K562 (cell line): ENCODE data around the gene NOX5.
A peak's percentile ranks its signal among the peaks of the same experiment; 100 is the strongest.

Experiments used
- BDP1 ChIP-seq: IDR thresholded peaks from 3 replicates; pipeline ENCODE4 v1.6.1; 2011; ENCODE audit not compliant: insufficient read length, insufficient read depth
- CTCF ChIP-seq, 3 experiments: IDR thresholded peaks in 2 of 3; conservative IDR thresholded peaks in 1 of 3; 2 replicates each; pipeline ENCODE4 v1.5.1; 2011 to 2012; ENCODE audit warnings: low read length in 3 of 3, mild to moderate bottlenecking in 3 of 3, control low read depth in 2 of 3, improper control_type of control experiment in 1 of 3, inconsistent platforms in 1 of 3, low read depth in 1 of 3, mixed read lengths in 1 of 3, moderate library complexity in 1 of 3; ENCODE audit not compliant: insufficient read depth in 2 of 3
- ETS1 ChIP-seq: conservative IDR thresholded peaks from 2 replicates; pipeline ENCODE4 v1.6.1; 2011; ENCODE audit warnings: low read depth, mild to moderate bottlenecking, low read length; ENCODE audit not compliant: control insufficient read depth
- FOXA3 ChIP-seq, 2 experiments: fragments of 450-650 bp in 1 of 2; sonication (generic) in 1 of 2; formaldehyde crosslinking; IDR thresholded peaks in 1 of 2; conservative IDR thresholded peaks in 1 of 2; 2 replicates each; pipeline versions ENCODE4 v1.4.0 to v1.8.0; 2020 to 2022; ENCODE audit warnings: mild to moderate bottlenecking in 2 of 2, missing genetic modification reagents in 1 of 2
- KDM4B ChIP-seq, 2 experiments: fragments of 450-650 bp in 1 of 2; sonication (generic) in 1 of 2; IDR thresholded peaks; 2 replicates each; pipeline ENCODE4 v1.6.1; 2016 to 2017; ENCODE audit warnings: borderline replicate concordance in 2 of 2, antibody characterized with exemption in 1 of 2, low read depth in 1 of 2, mild to moderate bottlenecking in 1 of 2
- NFIC ChIP-seq: fragments of 450-650 bp; IDR thresholded peaks from 2 replicates; pipeline ENCODE4 v1.6.1; 2017; ENCODE audit warnings: mild to moderate bottlenecking, inconsistent platforms
- RFX5 ChIP-seq: IDR thresholded peaks from 2 replicates; pipeline ENCODE4 v1.6.1; 2011; ENCODE audit warnings: low read depth, mild to moderate bottlenecking, improper control_type of control experiment, low read length
- SMARCE1 ChIP-seq: fragments of 450-650 bp; IDR thresholded peaks from 2 replicates; pipeline ENCODE4 v1.7.1; 2016; ENCODE audit warnings: mild to moderate bottlenecking
- TCF15 ChIP-seq: fragments of 250-450 bp; sonication (Bioruptor Pico); IDR thresholded peaks from 2 replicates; pipeline ENCODE4 v1.8.0; 2022; ENCODE audit warnings: moderate library complexity, mild to moderate bottlenecking, inconsistent platforms
- ZNF592 ChIP-seq: fragments of 450-650 bp; IDR thresholded peaks from 2 replicates; pipeline ENCODE4 v1.6.1; 2017; ENCODE audit warnings: antibody characterized with exemption, mild to moderate bottlenecking
- ZNF77 ChIP-seq: fragments of 250-450 bp; sonication (Bioruptor Pico); IDR thresholded peaks from 2 replicates; pipeline ENCODE4 v1.5.0; 2020

- TF ChIP-seq ZNF592: no peak
- no peak for TF ChIP-seq NFIC
- TF ChIP-seq SMARCE1: no peak
- TF ChIP-seq CTCF (IDR thresholded peaks at IDR 0.05 in 2 of 3, conservative IDR thresholded peaks at IDR 0.05 in 1 of 3; ENCODE audit: insufficient read depth in 2 of 3, low read depth in 1 of 3, low read length in 3 of 3): peak; percentile 79 to 84 (median 81)
- TF ChIP-seq TCF15 (CRISPR knock-in tag): no peak
- no peak for TF ChIP-seq FOXA3 (CRISPR knock-in tag; conservative IDR thresholded peaks at IDR 0.05 in 1 of 2, IDR thresholded peaks at IDR 0.05 in 1 of 2)
- TF ChIP-seq ZNF77: no peak
- TF ChIP-seq KDM4B (IDR thresholded peaks at IDR 0.05; ENCODE audit: borderline replicate concordance in 2 of 2, low read depth in 1 of 2): no peak
- no peak for TF ChIP-seq BDP1
- TF ChIP-seq ETS1: 0 out of 2 replicates have a peak, but pooled peaks have one; percentile 66
- no peak for TF ChIP-seq RFX5
Observed at GRCh38 chr15:69031013-69032001, 16.8 kb downstream of the NOX5 start.
